ENCODE data around the gene VPS26B. TPM values are rescaled to one million over a fixed set of nuclear protein-coding genes. Genes with fewer than 3 reads are reported as not detected.
"Not testable (repeated sequence)": the region's sequence is repeated elsewhere in the genome, so short reads cannot be mapped to it uniquely, and the experiment has no call there.

The VPS26B gene
- total and polyA plus RNA-seq, 2 experiments from 2014 or later, result 43.9 to 56.5 TPM

DNA sequence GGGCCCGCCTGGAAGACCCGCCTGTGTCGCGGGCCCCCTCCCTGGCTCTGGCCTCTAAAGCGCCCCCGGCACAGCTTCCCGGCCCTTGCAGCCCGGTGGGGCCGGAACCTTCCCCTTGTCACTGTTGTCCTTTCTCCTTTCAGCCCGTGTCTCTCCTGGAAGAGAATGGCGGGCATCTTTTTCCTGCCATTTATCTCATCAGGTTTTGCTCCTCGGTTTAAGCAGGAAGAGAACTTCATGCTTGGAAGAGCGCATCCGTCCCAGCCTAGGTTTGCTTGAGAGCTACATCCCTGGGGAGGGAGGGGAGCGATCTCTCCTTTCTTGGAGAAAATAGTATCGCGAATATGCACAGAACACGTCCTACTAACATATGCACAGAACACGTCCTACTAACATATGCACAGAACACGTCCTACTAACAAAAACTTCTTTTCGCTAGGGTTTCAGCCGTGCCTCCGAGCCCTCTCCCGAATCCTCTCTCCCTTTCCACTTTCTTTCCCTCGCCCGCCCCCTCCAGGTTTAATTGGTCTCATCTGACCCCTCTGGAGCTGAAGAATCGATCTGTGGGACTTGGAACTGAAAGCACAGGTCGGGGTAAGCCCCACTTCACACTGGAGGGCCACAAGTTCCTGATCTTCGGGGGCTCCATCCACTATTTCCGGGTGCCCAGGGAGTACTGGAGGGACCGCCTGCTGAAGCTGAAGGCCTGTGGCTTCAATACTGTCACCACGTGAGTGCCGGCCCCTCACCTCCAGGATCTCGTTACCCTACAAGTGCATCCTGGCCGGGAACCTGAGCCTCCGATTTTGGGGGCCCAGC is 52.9 kb downstream of the VPS26B start:
- TF ChIP-seq, protein P1, sequence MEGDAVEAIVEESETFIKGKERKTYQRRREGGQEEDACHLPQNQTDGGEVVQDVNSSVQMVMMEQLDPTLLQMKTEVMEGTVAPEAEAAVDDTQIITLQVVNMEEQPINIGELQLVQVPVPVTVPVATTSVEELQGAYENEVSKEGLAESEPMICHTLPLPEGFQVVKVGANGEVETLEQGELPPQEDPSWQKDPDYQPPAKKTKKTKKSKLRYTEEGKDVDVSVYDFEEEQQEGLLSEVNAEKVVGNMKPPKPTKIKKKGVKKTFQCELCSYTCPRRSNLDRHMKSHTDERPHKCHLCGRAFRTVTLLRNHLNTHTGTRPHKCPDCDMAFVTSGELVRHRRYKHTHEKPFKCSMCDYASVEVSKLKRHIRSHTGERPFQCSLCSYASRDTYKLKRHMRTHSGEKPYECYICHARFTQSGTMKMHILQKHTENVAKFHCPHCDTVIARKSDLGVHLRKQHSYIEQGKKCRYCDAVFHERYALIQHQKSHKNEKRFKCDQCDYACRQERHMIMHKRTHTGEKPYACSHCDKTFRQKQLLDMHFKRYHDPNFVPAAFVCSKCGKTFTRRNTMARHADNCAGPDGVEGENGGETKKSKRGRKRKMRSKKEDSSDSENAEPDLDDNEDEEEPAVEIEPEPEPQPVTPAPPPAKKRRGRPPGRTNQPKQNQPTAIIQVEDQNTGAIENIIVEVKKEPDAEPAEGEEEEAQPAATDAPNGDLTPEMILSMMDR (IDR thresholded peaks at IDR 0.05; ENCODE audit: low read depth, low read length), result no peak
- Histone ChIP-seq H3K9me3 (ENCODE audit: low read depth) (no peaks in the 10 kb centered on the region), H3K4me3 (no peak overlapping the region), H3K4me1 (ENCODE audit: low read depth) (no peaks in the 10 kb centered on the region), H3K27me3 (peaks cover 62% of the 10 kb centered on the region), H3K36me3 (no peaks in the 10 kb centered on the region), H3K27ac (no peak overlapping the region)
- no peak for DNase-seq (ENCODE audit: low read depth in 1 of 2, low spot score in 1 of 2)

DNA sequence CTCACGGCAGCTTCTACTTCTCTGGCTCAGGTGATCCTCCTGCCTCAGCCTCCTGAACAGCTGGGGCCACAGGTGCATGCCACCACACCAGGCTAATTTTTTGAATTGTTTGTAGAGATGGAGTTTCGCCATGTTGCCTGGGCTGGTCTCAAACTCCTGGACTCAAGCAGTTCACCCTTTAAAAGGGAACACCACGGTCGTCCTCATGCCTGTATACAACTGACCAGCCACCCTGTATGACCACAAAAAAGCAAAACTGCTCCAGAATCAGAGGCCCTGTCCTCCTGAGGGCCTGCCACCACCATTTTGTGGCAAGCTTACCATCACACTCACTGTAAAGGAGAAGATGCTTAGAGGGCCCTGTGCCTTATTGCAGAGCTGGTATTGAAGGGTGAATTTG is 53.9 kb downstream of the VPS26B start:
- Histone ChIP-seq H3K4me3 (no peak overlapping the region), H3K4me1 (ENCODE audit: low read depth) (no peaks in the 10 kb centered on the region), H3K27ac (no peak overlapping the region), H3K27me3 (peaks cover 57% of the 10 kb centered on the region), H3K36me3 (no peaks in the 10 kb centered on the region), H3K9me3 (ENCODE audit: low read depth) (no peaks in the 10 kb centered on the region)
- no peak for DNase-seq (ENCODE audit: low read depth in 1 of 2, low spot score in 1 of 2)
- TF ChIP-seq, protein P1 (IDR thresholded peaks at IDR 0.05; ENCODE audit: low read depth, low read length), result no peak

DNA sequence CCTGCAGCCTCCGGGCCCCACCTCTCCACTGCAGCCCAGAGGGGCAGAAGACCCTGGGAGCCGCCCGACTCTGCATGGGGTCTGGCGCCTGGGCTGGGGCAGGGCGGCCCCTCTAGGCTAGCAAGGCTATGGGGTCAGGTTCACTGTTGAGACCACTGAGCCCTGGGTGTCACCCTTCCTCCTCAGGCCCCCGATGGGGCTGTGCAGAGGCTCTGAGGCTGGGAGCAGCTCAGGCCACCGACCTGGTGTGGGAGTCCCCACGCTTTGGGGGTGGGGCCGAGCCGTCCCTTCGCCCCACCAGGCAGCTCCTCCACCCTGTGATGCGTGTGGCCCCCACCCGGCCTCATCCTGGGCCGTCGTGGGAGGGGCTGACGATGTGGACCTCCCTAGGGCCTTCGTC is 57.2 kb downstream of the VPS26B start:
- H3K4me1 ChIP-seq (ENCODE audit: low read depth); H3K4me3 ChIP-seq; H3K27ac ChIP-seq; DNase-seq (ENCODE audit: low read depth in 1 of 2, low spot score in 1 of 2); H3K36me3 ChIP-seq; H3K9me3 ChIP-seq (ENCODE audit: low read depth): not testable (repeated sequence)
- peaks cover 25% of the 10 kb centered on the region for H3K27me3 ChIP-seq

DNA sequence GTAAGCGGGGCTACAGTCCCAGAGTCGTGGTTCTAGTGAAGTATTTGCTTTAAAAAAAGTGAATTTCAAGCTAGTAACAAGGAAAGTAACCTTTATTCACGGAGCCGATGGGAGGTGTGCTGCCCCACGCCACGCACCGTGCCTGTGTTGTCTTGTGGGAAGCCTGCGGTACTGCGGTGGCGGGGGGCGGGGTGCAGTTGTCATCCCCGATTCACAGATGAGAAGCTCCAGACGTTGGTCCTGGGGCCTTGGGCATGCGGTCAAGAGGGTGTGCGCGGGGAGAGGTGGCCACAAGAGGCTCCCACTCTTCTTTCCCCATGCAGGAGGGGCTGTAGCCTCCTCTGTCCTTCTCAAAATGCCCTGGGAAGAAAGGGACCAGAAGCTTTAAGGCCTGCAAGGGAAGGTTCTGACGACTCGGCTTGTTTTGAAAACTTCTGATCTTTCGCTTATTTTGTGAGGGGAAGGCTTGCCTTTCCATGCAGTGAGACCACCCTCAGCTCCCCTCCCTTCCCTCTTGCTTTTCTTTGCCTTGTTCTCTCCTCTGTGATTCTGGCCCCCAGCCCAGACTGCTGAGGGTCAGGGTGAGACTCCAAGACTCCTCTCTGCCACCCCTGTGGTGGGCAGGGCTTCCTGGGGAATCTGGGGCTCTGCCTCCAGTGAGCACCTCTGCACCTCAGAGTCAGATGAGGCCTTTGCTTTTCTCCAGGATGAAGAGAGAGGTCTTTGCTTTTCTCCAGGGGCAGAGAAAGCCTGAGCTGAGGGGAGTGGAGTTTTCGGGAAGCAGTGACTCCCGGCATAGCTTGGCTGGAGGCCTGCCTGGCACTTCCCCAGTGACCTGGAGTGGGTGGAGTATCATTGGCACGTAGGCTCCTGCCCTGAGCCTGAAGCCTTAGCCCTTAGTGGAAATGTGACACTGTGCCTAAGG is 57.9 kb downstream of the VPS26B start:
- DNase-seq (ENCODE audit: low read depth in 1 of 2, low spot score in 1 of 2), result no peak
- Histone ChIP-seq H3K27ac (no peak overlapping the region), H3K27me3 (peaks cover 17% of the 10 kb centered on the region), H3K4me3 (no peak overlapping the region), H3K36me3 (no peaks in the 10 kb centered on the region), H3K4me1 (ENCODE audit: low read depth) (no peaks in the 10 kb centered on the region), H3K9me3 (ENCODE audit: low read depth) (no peaks in the 10 kb centered on the region)
- TF ChIP-seq, protein P1 (IDR thresholded peaks at IDR 0.05; ENCODE audit: low read depth, low read length), result no peak

DNA sequence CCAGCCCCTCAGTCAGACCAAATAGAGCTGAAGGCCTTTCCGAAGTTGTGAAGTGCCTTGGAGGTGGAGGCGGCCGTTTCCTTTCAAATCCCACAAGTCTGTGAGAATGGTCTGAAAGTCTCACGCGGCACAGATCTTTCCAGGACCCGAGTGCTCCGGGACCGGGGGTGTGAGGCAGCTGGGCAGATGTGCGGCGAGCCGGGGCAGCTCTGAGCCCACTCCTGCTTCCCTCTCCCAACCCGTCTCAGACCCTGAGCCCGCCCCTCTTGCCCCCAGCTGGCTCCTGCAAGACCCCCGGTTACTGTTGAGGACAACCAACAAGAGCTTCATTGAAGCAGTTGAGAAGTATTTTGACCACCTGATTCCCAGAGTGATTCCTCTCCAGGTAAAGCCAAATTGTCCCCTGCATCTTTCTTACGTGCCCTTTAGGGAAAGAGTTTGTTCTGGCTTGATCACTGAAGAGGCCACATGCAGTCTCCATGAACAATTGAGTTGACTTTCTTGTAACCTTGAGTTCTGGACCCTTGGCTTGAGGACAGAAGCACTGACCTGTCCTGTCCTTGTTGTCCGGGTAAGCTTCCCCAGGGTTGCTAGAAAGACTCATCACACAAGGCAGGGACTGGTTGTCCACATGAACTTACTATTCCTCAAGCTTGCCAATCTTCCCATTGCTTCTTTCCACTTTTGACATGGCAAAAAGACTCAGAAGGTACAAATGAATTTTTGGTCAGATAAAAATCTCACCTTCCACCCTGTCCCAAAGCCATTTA is 59.2 kb downstream of the VPS26B start:
- Histone ChIP-seq H3K4me1 (ENCODE audit: low read depth) (no peaks in the 10 kb centered on the region), H3K27me3 (peaks cover 4% of the 10 kb centered on the region), H3K36me3 (no peaks in the 10 kb centered on the region), H3K4me3 (no peak overlapping the region), H3K27ac (no peak overlapping the region), H3K9me3 (ENCODE audit: low read depth) (no peaks in the 10 kb centered on the region)
- DNase-seq (ENCODE audit: low read depth in 1 of 2, low spot score in 1 of 2), result no peak
- TF ChIP-seq, protein P1 (IDR thresholded peaks at IDR 0.05; ENCODE audit: low read depth, low read length), result no peak

DNA sequence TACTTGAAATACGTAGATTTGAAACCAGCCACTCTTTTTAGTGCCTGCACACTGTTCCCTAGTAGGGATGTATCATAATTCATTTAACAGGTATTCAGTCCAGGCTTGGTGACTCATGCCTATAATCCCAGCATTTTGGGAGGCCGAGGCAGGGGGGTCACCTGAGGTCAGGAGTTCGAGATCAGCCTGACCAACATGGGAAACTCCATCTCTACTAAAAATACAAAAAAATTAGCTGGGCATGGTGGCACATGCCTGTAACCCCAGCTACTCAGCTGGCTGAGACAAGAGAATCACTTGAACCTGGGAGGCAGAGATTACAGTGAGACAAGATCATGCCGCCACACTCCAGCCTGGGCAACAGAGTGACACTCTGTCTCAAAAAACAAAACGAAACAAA is 59.9 kb downstream of the VPS26B start:
- not testable (repeated sequence) for H3K4me3 ChIP-seq; DNase-seq (ENCODE audit: low read depth in 1 of 2, low spot score in 1 of 2); H3K36me3 ChIP-seq; H3K27ac ChIP-seq; H3K4me1 ChIP-seq (ENCODE audit: low read depth); H3K27me3 ChIP-seq; H3K9me3 ChIP-seq (ENCODE audit: low read depth)

Data from cardiac muscle cell (in vitro differentiated cells and primary cell).